IPS-NIHi7 (cell line): ENCODE results near the gene PFKFB1.
A peak's percentile ranks its signal among the peaks of the same experiment; 100 is the strongest.

ENCODE experiments used
- DNase-seq: peaks from one replicate; pipeline ENCODE4 v3.0.0; 2012; ENCODE audit warnings: mixed read lengths; ENCODE audit errors: extremely low spot score

Gene PFKFB1

GRCh38 chrX:54922547-54922946 lies 71.4 kb downstream of the PFKFB1 start:
- DNase-seq, result no peak

- DNase-seq, result peak; percentile 86
Measured at GRCh38 chrX:54921427-54922021, 72.5 kb downstream of the PFKFB1 start.

- DNase-seq, result peak; percentile 66
Measured at GRCh38 chrX:54920610-54921426, 73.2 kb downstream of the PFKFB1 start, which contains the start of gene TRO. Gene TRO, plus strand, starts transcription at chrX:54920824. Its CDS starts 1,423 bp downstream, at chrX:54922247.

GRCh38 chrX:54909941-54910340 lies 84.0 kb downstream of the PFKFB1 start:
- DNase-seq, result no peak

GRCh38 chrX:54894159-54894558 lies 99.8 kb downstream of the PFKFB1 start:
- no peak for DNase-seq

- peak; percentile 26 for DNase-seq
Measured at GRCh38 chrX:54891573-54891972, 102.4 kb downstream of the PFKFB1 start.

- no peak for DNase-seq
Measured at GRCh38 chrX:54885740-54886139, 108.2 kb downstream of the PFKFB1 start.
